Measurements from ENCODE around the gene CDK10. TPM values are rescaled to one million over a fixed set of nuclear protein-coding genes. Genes with fewer than 3 reads are reported as not detected.
"Not testable (repeated sequence)": the region's sequence is repeated elsewhere in the genome, so short reads cannot be mapped to it uniquely, and the experiment has no call there.

CDK10 gene
- total RNA-seq, 1 donor from 2014 or later, result 122 TPM

GRCh38 chr16:89670496-89671431 is 15.7 kb upstream of the CDK10 start:
- Mint-ChIP-seq H3K4me1 (no peaks in the 10 kb centered on the region), H3K36me3 (peaks cover 9% of the 10 kb centered on the region), H3K9me3 (peaks cover 7% of the 10 kb centered on the region), H3K27ac (peak overlapping the region; percentile 26), H3K4me3 (no peak overlapping the region), H3K27me3 (ENCODE audit: low read depth) (no peaks in the 10 kb centered on the region)
- no peak for DNase-seq (ENCODE audit: low spot score in 2 of 2, unreplicated experiment in 2 of 2)
- TF ChIP-seq CTCF (IDR thresholded peaks at IDR 0.05; ENCODE audit: unreplicated experiment), result no peak

GRCh38 chr16:89671565-89671964 is 14.9 kb upstream of the CDK10 start:
- not testable (repeated sequence) for H3K9me3 Mint-ChIP-seq; H3K27ac Mint-ChIP-seq; H3K27me3 Mint-ChIP-seq (ENCODE audit: low read depth); DNase-seq (ENCODE audit: low spot score in 2 of 2, unreplicated experiment in 2 of 2); H3K36me3 Mint-ChIP-seq; H3K4me1 Mint-ChIP-seq; H3K4me3 Mint-ChIP-seq

DNA sequence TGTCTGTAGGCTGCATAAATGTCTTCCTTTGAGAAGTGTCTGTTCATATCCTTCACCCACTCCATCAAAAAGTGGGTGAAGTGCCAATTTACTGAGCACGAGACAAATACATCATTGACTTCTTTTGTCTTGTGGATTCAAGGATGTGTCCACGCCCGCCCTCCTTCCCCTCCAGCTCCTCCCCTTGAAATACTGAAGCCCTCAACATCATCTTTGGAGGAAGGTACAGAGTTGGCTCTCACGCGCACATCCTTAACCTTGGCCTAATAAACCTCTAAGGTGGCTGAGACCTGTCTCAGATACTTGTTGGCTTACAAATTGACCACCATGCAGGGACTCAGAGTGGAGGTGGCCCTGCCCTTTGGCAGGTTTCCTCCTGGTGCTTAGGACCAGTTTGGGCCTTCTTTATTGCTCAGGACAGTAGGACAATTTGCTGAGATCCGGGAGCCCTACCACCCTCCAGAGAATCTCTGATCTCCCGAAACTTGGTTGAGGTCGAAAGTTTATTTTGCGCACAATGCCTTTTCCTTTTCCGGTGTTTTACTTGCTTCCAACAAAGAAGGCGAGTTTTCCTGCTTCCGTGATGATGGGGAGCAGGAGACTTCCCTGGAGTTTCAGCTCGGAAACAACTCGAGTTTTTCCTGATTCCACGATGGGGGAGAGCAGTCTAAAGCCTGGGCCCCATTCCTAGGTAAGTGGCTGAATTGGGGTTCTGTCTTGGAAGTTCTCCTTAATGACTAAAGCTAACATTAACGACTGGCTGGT is 14.1 kb upstream of the CDK10 start:
- TF ChIP-seq CTCF (IDR thresholded peaks at IDR 0.05; ENCODE audit: unreplicated experiment), result no peak
- H3K4me1 Mint-ChIP-seq, result no peaks in the 10 kb centered on the region
- H3K4me3 Mint-ChIP-seq, result no peak overlapping the region
- H3K27ac Mint-ChIP-seq, result no peak overlapping the region
- no peaks in the 10 kb centered on the region for H3K9me3 Mint-ChIP-seq
- H3K36me3 Mint-ChIP-seq, result peaks cover 2% of the 10 kb centered on the region
- no peak for DNase-seq (ENCODE audit: low spot score in 2 of 2, unreplicated experiment in 2 of 2)
- no peaks in the 10 kb centered on the region for H3K27me3 Mint-ChIP-seq (ENCODE audit: low read depth)

DNA sequence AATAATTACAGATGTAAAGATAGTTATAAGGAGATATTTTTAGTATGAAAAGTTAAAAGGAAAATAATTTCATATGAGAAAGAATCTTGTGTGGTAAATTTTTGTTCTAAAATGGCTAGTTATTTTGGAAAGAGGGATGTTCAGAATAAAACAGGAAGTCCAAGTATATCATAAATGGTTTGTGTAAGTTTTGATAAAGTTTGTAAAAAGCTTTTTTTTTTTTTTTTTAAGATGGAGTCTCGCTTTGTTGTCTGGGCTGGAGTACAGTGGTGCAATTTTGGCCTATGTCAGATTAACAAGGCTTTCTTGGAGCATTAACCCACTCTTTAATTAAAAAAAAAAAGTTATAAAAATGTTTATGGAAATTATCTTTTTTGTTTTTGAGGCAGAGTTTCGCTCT is 8.2 kb upstream of the CDK10 start:
- no peak for TF ChIP-seq CTCF (IDR thresholded peaks at IDR 0.05; ENCODE audit: unreplicated experiment)
- Mint-ChIP-seq H3K27me3 (ENCODE audit: low read depth) (no peaks in the 10 kb centered on the region), H3K4me3 (no peak overlapping the region), H3K4me1 (no peaks in the 10 kb centered on the region), H3K27ac (no peak overlapping the region), H3K36me3 (peaks cover 26% of the 10 kb centered on the region), H3K9me3 (peaks cover 7% of the 10 kb centered on the region)
- no peak for DNase-seq (ENCODE audit: low spot score in 2 of 2, unreplicated experiment in 2 of 2)

- no peak overlapping the region for H3K27ac Mint-ChIP-seq
- H3K4me3 Mint-ChIP-seq, result peak overlapping the region; percentile 35
- TF ChIP-seq CTCF (IDR thresholded peaks at IDR 0.05; ENCODE audit: unreplicated experiment), result no peak
- peaks cover 12% of the 10 kb centered on the region for H3K4me1 Mint-ChIP-seq
- peaks cover 9% of the 10 kb centered on the region for H3K9me3 Mint-ChIP-seq
- no peak for DNase-seq (ENCODE audit: low spot score in 2 of 2, unreplicated experiment in 2 of 2)
- H3K27me3 Mint-ChIP-seq (ENCODE audit: low read depth), result no peaks in the 10 kb centered on the region
- peaks cover 41% of the 10 kb centered on the region for H3K36me3 Mint-ChIP-seq
Observed at GRCh38 chr16:89685916-89686315, 573 bp upstream of the CDK10 start.
